GM19397 (cell line): Measurements from ENCODE around the gene IRF4.

Experiments
- ATAC-seq: cut with Tn5 transposase; IDR thresholded peaks from one replicate; pipeline ENCODE4 v1.9.1; 2021; ENCODE audit warnings: mild to moderate bottlenecking, moderate library complexity; ENCODE audit not compliant: unreplicated experiment

The IRF4 gene

GRCh38 chr6:395432-396125 lies 4.0 kb downstream of the IRF4 start:
- ATAC-seq: no peak

- ATAC-seq: no peak
Measured at GRCh38 chr6:396126-396520, 4.6 kb downstream of the IRF4 start.

- ATAC-seq: no peak
Measured at GRCh38 chr6:397056-397455, 5.5 kb downstream of the IRF4 start.

GRCh38 chr6:397604-398003 lies 6.1 kb downstream of the IRF4 start:
- ATAC-seq: no peak

GRCh38 chr6:398065-398464 lies 6.5 kb downstream of the IRF4 start:
- no peak for ATAC-seq

- ATAC-seq: no peak
Measured at GRCh38 chr6:398558-399078, 7.1 kb downstream of the IRF4 start.

GRCh38 chr6:399785-400534 lies 8.4 kb downstream of the IRF4 start:
- no peak for ATAC-seq

- ATAC-seq: no peak
Measured at GRCh38 chr6:400815-401214, 9.3 kb downstream of the IRF4 start.

- ATAC-seq: no peak
Measured at GRCh38 chr6:401239-401993, 9.9 kb downstream of the IRF4 start.

GRCh38 chr6:401994-402640 lies 10.6 kb downstream of the IRF4 start:
- no peak for ATAC-seq

- no peak for ATAC-seq
Measured at GRCh38 chr6:402901-403658, 11.5 kb downstream of the IRF4 start.

GRCh38 chr6:403659-404655 lies 12.4 kb downstream of the IRF4 start:
- ATAC-seq: no peak

GRCh38 chr6:404685-405423 lies 13.3 kb downstream of the IRF4 start:
- ATAC-seq: no peak

GRCh38 chr6:408148-408547 lies 16.6 kb downstream of the IRF4 start:
- no peak for ATAC-seq

GRCh38 chr6:408599-409102 lies 17.1 kb downstream of the IRF4 start:
- ATAC-seq: no peak

- ATAC-seq: no peak
Measured at GRCh38 chr6:409370-409972, 17.9 kb downstream of the IRF4 start.

GRCh38 chr6:410555-411395 lies 19.2 kb downstream of the IRF4 start:
- ATAC-seq: no peak
